Gastroesophageal sphincter (tissue), 3 donors: Measurements from ENCODE around the gene OVAAL.

Experiments used
- CTCF ChIP-seq, 4 experiments: fragments of 200-600 bp in 2 of 4; fragments of 450-650 bp in 2 of 4; sonication (generic) in 1 of 4; IDR thresholded peaks; one replicate each; pipeline ENCODE4 v1.5.1; 2017 to 2019; ENCODE audit warnings: antibody characterized with exemption in 4 of 4, mild to moderate bottlenecking in 2 of 4, moderate library complexity in 2 of 4
- EP300 ChIP-seq: sonication (generic); formaldehyde crosslinking; IDR thresholded peaks from one replicate; pipeline ENCODE4 v1.6.1; 2017; ENCODE audit warnings: antibody characterized with exemption, mild to moderate bottlenecking
- POLR2A ChIP-seq, 2 donors: fragments of 450-650 bp; IDR thresholded peaks; one replicate each; pipeline ENCODE4 v1.6.1; 2017; ENCODE audit warnings: antibody characterized with exemption in 2 of 2, mild to moderate bottlenecking in 2 of 2, moderate library complexity in 1 of 2
- POLR2AphosphoS5 ChIP-seq: sonication (generic); formaldehyde crosslinking; IDR thresholded peaks from one replicate; pipeline ENCODE4 v1.6.1; 2017; ENCODE audit warnings: antibody characterized with exemption

DNA sequence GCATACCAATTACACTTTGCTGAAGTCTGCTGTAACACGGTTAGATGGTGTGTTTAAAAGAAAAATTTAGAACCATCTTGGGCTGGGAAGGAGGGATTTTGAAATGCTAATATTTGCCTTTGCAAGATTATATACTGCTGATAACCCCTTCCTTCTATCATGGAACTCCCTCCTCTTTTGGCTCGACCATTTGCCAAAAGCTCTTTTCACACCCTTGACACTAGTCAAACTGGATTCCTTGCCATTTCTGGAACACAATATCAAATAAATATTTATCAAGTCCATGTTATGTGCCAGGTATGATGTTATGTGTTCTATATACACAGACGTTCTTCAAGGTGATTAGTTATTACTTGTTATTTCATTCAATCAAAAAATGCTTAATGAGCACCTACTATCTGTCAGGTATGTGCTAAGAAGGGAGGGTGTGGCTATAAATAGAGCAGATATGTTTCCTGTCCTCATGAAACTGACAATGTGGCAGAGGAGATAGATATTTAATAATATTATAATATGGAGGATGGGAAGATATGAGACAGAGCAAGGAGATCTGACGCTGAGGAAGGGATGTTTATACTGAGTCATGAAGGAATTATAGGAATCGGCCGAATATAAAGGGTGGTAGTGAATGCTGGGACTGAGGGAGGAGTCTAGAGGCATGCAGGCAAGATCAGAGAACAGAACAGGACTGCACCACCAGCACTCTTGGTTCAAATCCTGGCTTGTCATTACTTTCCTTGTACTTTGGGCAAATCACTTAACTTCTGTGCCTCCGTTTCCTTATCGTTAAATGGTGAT lies 56.9 kb downstream of the OVAAL start:
- TF ChIP-seq EP300 (no peak), CTCF (IDR thresholded peaks at IDR 0.05) (no peak), POLR2A (IDR thresholded peaks at IDR 0.05) (no peak), POLR2AphosphoS5 (no peak)
